WTC11 (cell line): ENCODE data around the gene RCAN1.

Source experiments
- AFF4 ChIP-seq: sonication (generic); formaldehyde crosslinking; IDR thresholded peaks from 2 replicates; pipeline ENCODE4 v1.8.1; 2023; ENCODE audit warnings: mild to moderate bottlenecking, missing genetic modification reagents, borderline replicate concordance
- ARID4B ChIP-seq: sonication (generic); formaldehyde crosslinking; IDR thresholded peaks from 2 replicates; pipeline ENCODE4 v1.8.0; 2023; ENCODE audit warnings: missing genetic modification reagents, mild to moderate bottlenecking, borderline replicate concordance
- ATF3 ChIP-seq: sonication (generic); formaldehyde crosslinking; conservative IDR thresholded peaks from 2 replicates; pipeline ENCODE4 v1.8.1; 2022; ENCODE audit warnings: mild to moderate bottlenecking, missing genetic modification reagents
- CTCF ChIP-seq: fragments of 200-600 bp; IDR thresholded peaks from 2 replicates; pipeline ENCODE4 v1.8.0; 2022; ENCODE audit warnings: antibody characterized with exemption
- ELF4 ChIP-seq: sonication (generic); formaldehyde crosslinking; IDR thresholded peaks from 2 replicates; pipeline ENCODE4 v1.8.1; 2022; ENCODE audit warnings: low read depth, mild to moderate bottlenecking, moderate library complexity, missing genetic modification reagents
- ERG ChIP-seq: fragments of 250-450 bp; sonication (Bioruptor Pico); IDR thresholded peaks from 2 replicates; pipeline ENCODE4 v1.8.0; 2021; ENCODE audit warnings: mild to moderate bottlenecking
- GABPB1 ChIP-seq: sonication (generic); formaldehyde crosslinking; IDR thresholded peaks from 2 replicates; pipeline ENCODE4 v1.8.1; 2023; ENCODE audit warnings: mild to moderate bottlenecking, missing genetic modification reagents
- IRF2 ChIP-seq: sonication (generic); formaldehyde crosslinking; IDR thresholded peaks from 2 replicates; pipeline ENCODE4 v1.8.0; 2022; ENCODE audit warnings: low read depth, missing genetic modification reagents, borderline replicate concordance
- JUN ChIP-seq: sonication (generic); formaldehyde crosslinking; IDR thresholded peaks from 2 replicates; pipeline ENCODE4 v1.8.0; 2023; ENCODE audit warnings: mild to moderate bottlenecking, missing genetic modification reagents
- MXD4 ChIP-seq: fragments of 250-450 bp; sonication (Bioruptor Pico); IDR thresholded peaks from 2 replicates; pipeline ENCODE4 v1.8.0; 2021; ENCODE audit warnings: mild to moderate bottlenecking, moderate library complexity, borderline replicate concordance
- PREB ChIP-seq: sonication (generic); formaldehyde crosslinking; IDR thresholded peaks from 2 replicates; pipeline ENCODE4 v1.8.1; 2022; ENCODE audit warnings: mild to moderate bottlenecking, missing genetic modification reagents, moderate library complexity, borderline replicate concordance
- USF2 ChIP-seq: sonication (generic); formaldehyde crosslinking; IDR thresholded peaks from 2 replicates; pipeline ENCODE4 v1.8.1; 2023; ENCODE audit warnings: mild to moderate bottlenecking, missing genetic modification reagents, moderate library complexity
- ZNF121 ChIP-seq: sonication (generic); formaldehyde crosslinking; IDR thresholded peaks from 2 replicates; pipeline ENCODE4 v1.8.0; 2023; ENCODE audit warnings: missing genetic modification reagents

- no peak for TF ChIP-seq PREB
- no peak for TF ChIP-seq MXD4
- TF ChIP-seq ATF3 (CRISPR knock-in tag) = no peak
- TF ChIP-seq CTCF = no peak
- no peak for TF ChIP-seq ELF4 (CRISPR knock-in tag)
- TF ChIP-seq JUN (CRISPR knock-in tag) = no peak
- no peak for TF ChIP-seq ARID4B
- no peak for TF ChIP-seq ZNF121 (CRISPR knock-in tag)
- TF ChIP-seq AFF4 (CRISPR knock-in tag) = no peak
- TF ChIP-seq USF2 = no peak
- no peak for TF ChIP-seq IRF2 (CRISPR knock-in tag)
- no peak for TF ChIP-seq ERG (CRISPR knock-in tag)
- TF ChIP-seq GABPB1 = no peak
These were observed 24.4 kb downstream of the RCAN1 start for GRCh38 chr21:34590520-34590919.
